H1 (cell line): ENCODE results near the gene CNPY2. TPM values are rescaled to one million over a fixed set of nuclear protein-coding genes. Genes with fewer than 3 reads are reported as not detected.

ENCODE experiments used
- ASH2L ChIP-seq: fragments of 200-600, 300-600 bp; sonication (generic); IDR thresholded peaks from one replicate; pipeline ENCODE4 v1.7.1; 2017; ENCODE audit warnings: low read length
- EZH2 ChIP-seq: fragments of 200-600 bp; sonication (generic); IDR thresholded peaks from 2 replicates; pipeline ENCODE4 v1.7.1; 2012; ENCODE audit warnings: low read depth, mild to moderate bottlenecking, moderate library complexity, low read length, inconsistent platforms; ENCODE audit not compliant: severe bottlenecking
- HDAC6 ChIP-seq: IDR thresholded peaks from one replicate; pipeline ENCODE4 v1.7.1; 2012; ENCODE audit warnings: low read depth, mild to moderate bottlenecking, inconsistent platforms, low read length, moderate library complexity
- KDM1A ChIP-seq: fragments of 200-600, 300-600 bp; sonication (generic); IDR thresholded peaks from 2 replicates; pipeline ENCODE4 v1.7.1; 2016; ENCODE audit warnings: mild to moderate bottlenecking, low read length, borderline replicate concordance
- RFX5 ChIP-seq: IDR thresholded peaks from 2 replicates; pipeline ENCODE4 v1.6.1; 2011; ENCODE audit warnings: low read depth, low read length, improper control_type of control experiment, borderline replicate concordance
- SIX5 ChIP-seq: IDR thresholded peaks from 2 replicates; pipeline ENCODE4 v1.6.1; 2011; ENCODE audit warnings: mild to moderate bottlenecking, low read depth, low read length
- TAF7 ChIP-seq: optimal IDR thresholded peaks from 2 replicates; pipeline ENCODE3; 2011; ENCODE audit warnings: low read depth, mild to moderate bottlenecking, inconsistent platforms, low read length, moderate library complexity, borderline replicate concordance
- YY1 ChIP-seq: IDR thresholded peaks from 2 replicates; pipeline ENCODE4 v1.6.1; 2011; ENCODE audit warnings: low read depth, mild to moderate bottlenecking, low read length
- polyA plus RNA-seq, 7 experiments: library from polyadenylated mRNA; depleted of rRNA in 3 of 7; stranded (reverse) in 5 of 7; unstranded in 2 of 7; fragments of >200 nt in 5 of 7; fragments of 200-250 nt in 2 of 7; gene quantifications; 1 replicate in 5 of 7; 2 replicates in 1 of 7; 4 replicates in 1 of 7; pipeline versions ENCODE4 v1.2.1 to v1.2.3, GENCODE V29; 2011 to 2013; ENCODE audit warnings: missing spikeins in 2 of 7, mixed read lengths in 2 of 7
- total RNA-seq: library from RNA; stranded (reverse); fragmentation: NEBNext Ultra II Directional; extraction: Animal tissue kit (Norgen Biotek cat#: 25700); gene quantifications from 2 replicates; pipeline ENCODE4 v1.2.1, GENCODE V29; 2021

Gene CNPY2
- total and polyA plus RNA-seq, 2 of the 8 experiments (the other 6 are each of a cell fraction or from before 2014, with no cell fraction given), result 203 to 281 TPM

DNA sequence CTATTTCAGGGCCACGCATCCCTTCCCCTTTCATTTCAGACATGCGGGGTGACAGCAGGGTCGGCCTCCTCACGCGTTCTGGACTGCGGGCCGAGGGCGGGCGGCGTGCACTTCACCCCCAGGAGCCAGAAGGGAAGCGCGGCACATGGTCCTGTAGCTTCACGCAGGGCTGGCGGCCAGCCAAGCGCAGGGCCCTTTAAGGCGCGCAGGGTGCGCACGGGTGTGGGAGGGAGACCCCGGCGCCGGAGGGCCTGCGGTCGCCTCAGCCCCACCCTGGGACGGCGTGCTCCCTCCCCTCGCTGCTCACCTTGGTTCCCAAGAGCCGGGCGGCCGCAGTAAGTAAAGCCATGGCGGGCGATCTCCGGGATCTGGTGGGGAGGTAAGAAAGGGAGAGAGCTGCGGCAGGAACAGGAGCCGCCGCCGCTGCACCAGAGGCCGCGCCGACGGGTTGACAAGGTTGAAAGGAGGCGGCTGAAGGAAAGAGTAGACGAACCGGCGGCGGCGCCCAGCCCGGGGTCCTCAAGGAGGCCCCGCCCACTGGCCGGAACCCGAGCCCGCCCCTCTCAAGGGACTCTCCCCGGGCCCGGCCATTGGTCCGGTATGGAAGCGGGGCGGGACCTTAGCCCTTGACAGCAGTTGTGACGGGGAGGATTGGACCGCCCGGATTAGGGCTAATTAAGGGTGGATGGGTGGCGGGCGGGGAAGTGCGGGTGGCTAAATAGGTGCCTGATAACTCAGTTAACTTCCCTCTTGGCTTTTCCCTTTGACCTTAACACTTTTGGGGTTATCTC lies 15.7 kb downstream of the CNPY2 start, which contains the start of gene CS (continued):
- TF ChIP-seq TAF7, result no peak
- no peak for TF ChIP-seq SIX5
- no peak for TF ChIP-seq EZH2
- no peak for TF ChIP-seq RFX5
- TF ChIP-seq YY1, result no peak
- TF ChIP-seq HDAC6, result no peak
- peak; percentile 51 for TF ChIP-seq ASH2L
- no peak for TF ChIP-seq KDM1A
